Measurements from ENCODE around the gene HNRNPK.

The HNRNPK gene

DNA sequence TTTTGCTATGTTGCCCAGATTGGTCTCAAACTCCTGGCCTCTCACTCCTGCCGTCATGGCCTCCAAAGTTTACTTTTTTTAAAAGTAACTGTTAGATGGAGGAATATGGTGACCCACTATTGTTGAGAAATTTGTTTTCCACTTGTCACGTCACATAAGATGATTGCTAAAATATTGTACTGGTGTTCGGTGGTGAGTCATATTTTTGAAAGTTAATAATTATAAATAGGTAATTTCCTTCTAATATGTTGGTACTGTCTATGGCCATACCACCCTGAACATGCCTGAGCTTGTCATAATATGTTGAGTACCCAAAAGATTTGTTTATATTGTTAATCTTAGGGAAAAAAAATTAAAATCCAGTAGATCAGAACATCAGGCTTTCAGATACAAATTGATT is 23.2 kb upstream of the HNRNPK start:
- Histone ChIP-seq H3K4me1 (ENCODE audit: low read length) (no peaks in the 10 kb centered on the region), H3K79me2 (ENCODE audit: low read length) (peaks cover 8% of the 10 kb centered on the region), H4K20me1 (ENCODE audit: insufficient read depth, low read length) (0 out of 2 replicates have a peak, but pooled peaks cover 2% of the 10 kb centered on the region), H3K27me3 (ENCODE audit: low read depth, low read length) (no peaks in the 10 kb centered on the region), H3K4me2 (ENCODE audit: low read length) (no peak overlapping the region), H3K4me3 (ENCODE audit: low read length) (no peak overlapping the region), H3K27ac (ENCODE audit: low read length) (no peak overlapping the region), H3K36me3 (replicated peaks; ENCODE audit: low read depth, low read length) (peaks cover 44% of the 10 kb centered on the region), H2AFZ (ENCODE audit: low read depth, low read length) (no peak overlapping the region), H3K9me3 (ENCODE audit: insufficient read depth, low read length) (no peaks in the 10 kb centered on the region), H3K9ac (ENCODE audit: low read length) (no peak overlapping the region)
- no peak for TF ChIP-seq EZH2phosphoT487 (IDR thresholded peaks at IDR 0.05; ENCODE audit: low read depth)
- TF ChIP-seq, protein P1, sequence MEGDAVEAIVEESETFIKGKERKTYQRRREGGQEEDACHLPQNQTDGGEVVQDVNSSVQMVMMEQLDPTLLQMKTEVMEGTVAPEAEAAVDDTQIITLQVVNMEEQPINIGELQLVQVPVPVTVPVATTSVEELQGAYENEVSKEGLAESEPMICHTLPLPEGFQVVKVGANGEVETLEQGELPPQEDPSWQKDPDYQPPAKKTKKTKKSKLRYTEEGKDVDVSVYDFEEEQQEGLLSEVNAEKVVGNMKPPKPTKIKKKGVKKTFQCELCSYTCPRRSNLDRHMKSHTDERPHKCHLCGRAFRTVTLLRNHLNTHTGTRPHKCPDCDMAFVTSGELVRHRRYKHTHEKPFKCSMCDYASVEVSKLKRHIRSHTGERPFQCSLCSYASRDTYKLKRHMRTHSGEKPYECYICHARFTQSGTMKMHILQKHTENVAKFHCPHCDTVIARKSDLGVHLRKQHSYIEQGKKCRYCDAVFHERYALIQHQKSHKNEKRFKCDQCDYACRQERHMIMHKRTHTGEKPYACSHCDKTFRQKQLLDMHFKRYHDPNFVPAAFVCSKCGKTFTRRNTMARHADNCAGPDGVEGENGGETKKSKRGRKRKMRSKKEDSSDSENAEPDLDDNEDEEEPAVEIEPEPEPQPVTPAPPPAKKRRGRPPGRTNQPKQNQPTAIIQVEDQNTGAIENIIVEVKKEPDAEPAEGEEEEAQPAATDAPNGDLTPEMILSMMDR (IDR thresholded peaks at IDR 0.05; ENCODE audit: low read depth, low read length), result no peak

DNA sequence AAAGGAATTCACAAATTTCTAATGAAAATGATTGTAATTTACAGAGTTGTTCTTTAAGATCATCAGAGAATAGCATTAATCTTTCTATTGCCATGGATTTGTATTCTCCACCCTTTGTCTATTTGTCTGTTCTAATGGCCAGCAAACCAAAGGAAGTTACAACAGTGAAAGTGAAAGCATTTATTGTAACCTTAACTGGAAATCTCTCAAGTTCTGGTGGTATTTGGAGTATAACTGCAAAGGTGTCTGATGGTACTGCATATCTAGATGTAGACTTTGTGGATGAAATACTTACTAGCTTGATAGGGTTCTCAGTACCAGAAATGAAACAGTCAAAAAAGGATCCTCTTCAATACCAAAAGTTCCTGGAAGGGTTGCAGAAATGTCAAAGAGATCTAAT is 22.3 kb upstream of the HNRNPK start:
- no peak overlapping the region for H2AFZ ChIP-seq (ENCODE audit: low read depth, low read length)
- H3K36me3 ChIP-seq (replicated peaks; ENCODE audit: low read depth, low read length), result peaks cover 41% of the 10 kb centered on the region
- H3K27ac ChIP-seq (ENCODE audit: low read length), result no peak overlapping the region
- TF ChIP-seq, protein P1 (IDR thresholded peaks at IDR 0.05; ENCODE audit: low read depth, low read length), result no peak
- TF ChIP-seq EZH2phosphoT487 (IDR thresholded peaks at IDR 0.05; ENCODE audit: low read depth), result no peak
- no peak overlapping the region for H3K4me2 ChIP-seq (ENCODE audit: low read length)
- H4K20me1 ChIP-seq (ENCODE audit: insufficient read depth, low read length), result 0 out of 2 replicates have a peak, but pooled peaks cover 6% of the 10 kb centered on the region
- no peaks in the 10 kb centered on the region for H3K4me1 ChIP-seq (ENCODE audit: low read length)
- H3K9me3 ChIP-seq (ENCODE audit: insufficient read depth, low read length), result no peaks in the 10 kb centered on the region
- no peaks in the 10 kb centered on the region for H3K27me3 ChIP-seq (ENCODE audit: low read depth, low read length)
- H3K9ac ChIP-seq (ENCODE audit: low read length), result no peak overlapping the region
- H3K4me3 ChIP-seq (ENCODE audit: low read length), result no peak overlapping the region
- H3K79me2 ChIP-seq (ENCODE audit: low read length), result peaks cover 15% of the 10 kb centered on the region

DNA sequence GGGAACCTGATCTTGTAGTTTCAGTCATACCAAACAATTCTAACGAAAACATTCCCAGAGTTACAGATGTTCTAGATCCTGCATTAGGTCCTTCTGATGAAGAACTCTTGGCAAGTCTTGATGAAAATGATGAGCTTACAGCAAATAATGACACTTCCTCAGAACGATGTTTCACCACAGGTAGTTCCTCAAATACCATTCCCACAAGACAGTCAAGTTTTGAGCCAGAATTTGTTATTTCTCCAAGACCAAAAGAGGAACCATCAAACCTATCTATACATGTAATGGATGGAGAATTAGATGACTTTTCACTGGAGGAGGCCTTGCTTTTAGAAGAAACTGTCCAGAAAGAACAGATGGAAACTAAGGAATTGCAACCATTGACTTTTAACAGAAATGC is 21.6 kb upstream of the HNRNPK start:
- Histone ChIP-seq H3K4me1 (ENCODE audit: low read length) (no peaks in the 10 kb centered on the region), H3K9me3 (ENCODE audit: insufficient read depth, low read length) (no peaks in the 10 kb centered on the region), H3K9ac (ENCODE audit: low read length) (no peak overlapping the region), H3K79me2 (ENCODE audit: low read length) (peaks cover 21% of the 10 kb centered on the region), H3K27me3 (ENCODE audit: low read depth, low read length) (no peaks in the 10 kb centered on the region), H3K27ac (ENCODE audit: low read length) (no peak overlapping the region), H2AFZ (ENCODE audit: low read depth, low read length) (no peak overlapping the region), H4K20me1 (ENCODE audit: insufficient read depth, low read length) (0 out of 2 replicates have a peak, but pooled peaks cover 7% of the 10 kb centered on the region), H3K4me2 (ENCODE audit: low read length) (no peak overlapping the region), H3K4me3 (ENCODE audit: low read length) (no peak overlapping the region), H3K36me3 (replicated peaks; ENCODE audit: low read depth, low read length) (peaks cover 40% of the 10 kb centered on the region)
- TF ChIP-seq EZH2phosphoT487 (IDR thresholded peaks at IDR 0.05; ENCODE audit: low read depth), result no peak
- TF ChIP-seq, protein P1 (IDR thresholded peaks at IDR 0.05; ENCODE audit: low read depth, low read length), result no peak

DNA sequence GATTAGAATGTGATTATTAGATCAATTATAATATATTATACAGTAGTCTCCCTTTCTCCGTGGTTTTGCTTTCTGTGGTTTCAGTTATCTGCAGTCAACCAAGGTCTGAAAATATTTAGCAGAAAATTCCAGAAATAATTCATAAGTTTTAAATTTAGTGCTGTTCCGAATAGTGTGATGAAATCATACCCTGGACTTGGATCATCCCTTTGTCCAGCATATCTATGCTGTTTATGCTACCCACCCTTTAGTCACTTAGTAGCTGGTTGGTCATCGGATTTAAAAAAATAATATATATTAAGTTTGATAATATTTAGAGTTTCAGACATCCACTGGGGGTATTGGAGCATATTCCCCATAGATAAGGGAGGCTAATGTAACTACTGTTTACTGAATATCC is 20.2 kb upstream of the HNRNPK start:
- Histone ChIP-seq H3K4me3 (ENCODE audit: low read length) (no peak overlapping the region), H3K4me2 (ENCODE audit: low read length) (no peak overlapping the region), H3K36me3 (replicated peaks; ENCODE audit: low read depth, low read length) (peaks cover 34% of the 10 kb centered on the region), H2AFZ (ENCODE audit: low read depth, low read length) (no peak overlapping the region), H3K79me2 (ENCODE audit: low read length) (peaks cover 35% of the 10 kb centered on the region), H3K27me3 (ENCODE audit: low read depth, low read length) (no peaks in the 10 kb centered on the region), H3K4me1 (ENCODE audit: low read length) (no peaks in the 10 kb centered on the region), H4K20me1 (ENCODE audit: insufficient read depth, low read length) (peaks cover 16% of the 10 kb centered on the region), H3K27ac (ENCODE audit: low read length) (no peak overlapping the region), H3K9ac (ENCODE audit: low read length) (no peak overlapping the region), H3K9me3 (ENCODE audit: insufficient read depth, low read length) (no peaks in the 10 kb centered on the region)
- TF ChIP-seq EZH2phosphoT487 (IDR thresholded peaks at IDR 0.05; ENCODE audit: low read depth), result no peak
- TF ChIP-seq, protein P1 (IDR thresholded peaks at IDR 0.05; ENCODE audit: low read depth, low read length), result no peak
